ENCODE measurements around the gene PARL. TPM values are rescaled to one million over a fixed set of nuclear protein-coding genes. Genes with fewer than 3 reads are reported as not detected.

Gene PARL
- total RNA-seq, 6 experiments from 2014 or later = 64.7 to 82.5 (median 81.4) TPM

GRCh38 chr3:183924956-183925355 is 40.3 kb upstream of the PARL start:
- no peak overlapping the region for H3K4me3 Mint-ChIP-seq
- peaks cover 9% of the 10 kb centered on the region; the same call in 1 of the 2 replicates for H3K4me1 Mint-ChIP-seq (ENCODE audit: low read depth)
- H3K27me3 Mint-ChIP-seq (ENCODE audit: insufficient read depth) = peaks cover 2% of the 10 kb centered on the region; the same call in 1 of the 2 replicates
- DNase-seq = peak; percentile 19
- TF ChIP-seq, protein P1, sequence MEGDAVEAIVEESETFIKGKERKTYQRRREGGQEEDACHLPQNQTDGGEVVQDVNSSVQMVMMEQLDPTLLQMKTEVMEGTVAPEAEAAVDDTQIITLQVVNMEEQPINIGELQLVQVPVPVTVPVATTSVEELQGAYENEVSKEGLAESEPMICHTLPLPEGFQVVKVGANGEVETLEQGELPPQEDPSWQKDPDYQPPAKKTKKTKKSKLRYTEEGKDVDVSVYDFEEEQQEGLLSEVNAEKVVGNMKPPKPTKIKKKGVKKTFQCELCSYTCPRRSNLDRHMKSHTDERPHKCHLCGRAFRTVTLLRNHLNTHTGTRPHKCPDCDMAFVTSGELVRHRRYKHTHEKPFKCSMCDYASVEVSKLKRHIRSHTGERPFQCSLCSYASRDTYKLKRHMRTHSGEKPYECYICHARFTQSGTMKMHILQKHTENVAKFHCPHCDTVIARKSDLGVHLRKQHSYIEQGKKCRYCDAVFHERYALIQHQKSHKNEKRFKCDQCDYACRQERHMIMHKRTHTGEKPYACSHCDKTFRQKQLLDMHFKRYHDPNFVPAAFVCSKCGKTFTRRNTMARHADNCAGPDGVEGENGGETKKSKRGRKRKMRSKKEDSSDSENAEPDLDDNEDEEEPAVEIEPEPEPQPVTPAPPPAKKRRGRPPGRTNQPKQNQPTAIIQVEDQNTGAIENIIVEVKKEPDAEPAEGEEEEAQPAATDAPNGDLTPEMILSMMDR (IDR thresholded peaks at IDR 0.05) = no peak
- peaks cover 18% of the 10 kb centered on the region for H3K36me3 Mint-ChIP-seq (ENCODE audit: low read depth)
- H3K27ac Mint-ChIP-seq = 0 out of 2 replicates have a peak overlapping the region, but pooled peaks have one; percentile 13
- no peaks in the 10 kb centered on the region for H3K9me3 Mint-ChIP-seq

GRCh38 chr3:183924543-183924942 is 39.9 kb upstream of the PARL start:
- H3K36me3 Mint-ChIP-seq (ENCODE audit: low read depth) = peaks cover 23% of the 10 kb centered on the region
- TF ChIP-seq, protein P1 (IDR thresholded peaks at IDR 0.05) = no peak
- H3K9me3 Mint-ChIP-seq = no peaks in the 10 kb centered on the region
- H3K27me3 Mint-ChIP-seq (ENCODE audit: insufficient read depth) = peaks cover 2% of the 10 kb centered on the region; the same call in 1 of the 2 replicates
- H3K27ac Mint-ChIP-seq = no peak overlapping the region
- DNase-seq = no peak
- H3K4me1 Mint-ChIP-seq (ENCODE audit: low read depth) = peaks cover 9% of the 10 kb centered on the region; the same call in 1 of the 2 replicates
- H3K4me3 Mint-ChIP-seq = no peak overlapping the region

- DNase-seq = no peak
- H3K27ac Mint-ChIP-seq = no peak overlapping the region
- peaks cover 24% of the 10 kb centered on the region for H3K36me3 Mint-ChIP-seq (ENCODE audit: low read depth)
- peaks cover 9% of the 10 kb centered on the region; the same call in 1 of the 2 replicates for H3K4me1 Mint-ChIP-seq (ENCODE audit: low read depth)
- peaks cover 2% of the 10 kb centered on the region; the same call in 1 of the 2 replicates for H3K27me3 Mint-ChIP-seq (ENCODE audit: insufficient read depth)
- H3K9me3 Mint-ChIP-seq = no peaks in the 10 kb centered on the region
- H3K4me3 Mint-ChIP-seq = no peak overlapping the region
- TF ChIP-seq, protein P1 (IDR thresholded peaks at IDR 0.05) = no peak
These were observed 37.7 kb upstream of the PARL start for GRCh38 chr3:183922421-183922820.

DNA sequence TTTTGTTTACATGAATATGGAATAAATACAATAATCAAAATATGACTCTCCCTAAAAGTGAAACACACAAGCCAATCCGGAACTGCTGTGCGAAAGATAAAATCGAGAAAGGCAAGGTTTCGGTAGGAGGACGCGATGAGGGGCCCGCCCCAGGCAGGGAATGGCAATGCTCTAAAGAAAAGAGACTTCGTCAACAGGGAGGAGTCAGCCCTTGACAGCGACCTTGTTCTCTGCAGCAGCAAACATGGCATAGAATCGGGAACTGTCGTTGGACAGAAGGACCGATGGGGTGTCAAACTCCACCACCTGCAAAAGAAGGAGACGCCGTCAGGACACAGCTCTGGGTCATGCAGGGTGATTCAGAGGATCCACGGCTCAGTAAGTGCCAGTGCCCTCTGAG is 36.4 kb upstream of the PARL start:
- Mint-ChIP-seq H3K36me3 (ENCODE audit: low read depth) (peaks cover 19% of the 10 kb centered on the region; the same call in 1 of the 2 replicates), H3K27ac (no peak overlapping the region), H3K9me3 (no peaks in the 10 kb centered on the region), H3K4me3 (no peak overlapping the region), H3K4me1 (ENCODE audit: low read depth) (peaks cover 9% of the 10 kb centered on the region; the same call in 1 of the 2 replicates), H3K27me3 (ENCODE audit: insufficient read depth) (peaks cover 2% of the 10 kb centered on the region; the same call in 1 of the 2 replicates)
- DNase-seq = no peak
- TF ChIP-seq, protein P1 (IDR thresholded peaks at IDR 0.05) = no peak

DNA sequence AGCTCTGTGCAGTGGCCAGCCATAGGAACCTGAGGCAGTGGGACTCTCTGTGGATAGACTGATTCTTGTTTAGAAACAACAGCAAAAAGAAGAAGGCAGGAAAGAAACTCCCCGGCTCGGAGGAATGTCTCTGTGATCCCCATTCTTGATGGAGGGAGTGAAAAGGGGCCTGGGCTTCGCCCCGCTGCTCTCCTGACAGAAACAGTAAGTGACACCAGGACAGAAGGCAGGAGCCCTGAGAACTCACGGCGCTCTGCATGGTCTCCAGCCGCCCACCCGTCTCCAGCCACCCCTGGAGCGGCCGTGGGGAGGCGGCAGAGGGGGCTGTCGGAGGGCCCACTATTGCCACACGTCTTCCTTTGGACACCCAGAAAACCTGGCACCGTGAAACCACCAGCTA is 35.7 kb upstream of the PARL start:
- TF ChIP-seq, protein P1 (IDR thresholded peaks at IDR 0.05) = no peak
- Mint-ChIP-seq H3K4me1 (ENCODE audit: low read depth) (peaks cover 11% of the 10 kb centered on the region; the same call in 1 of the 2 replicates), H3K27me3 (ENCODE audit: insufficient read depth) (peaks cover 2% of the 10 kb centered on the region; the same call in 1 of the 2 replicates), H3K4me3 (no peak overlapping the region), H3K27ac (no peak overlapping the region), H3K36me3 (ENCODE audit: low read depth) (peaks cover 19% of the 10 kb centered on the region; the same call in 1 of the 2 replicates), H3K9me3 (no peaks in the 10 kb centered on the region)
- no peak for DNase-seq
